HT-29 (cell line): Measurements from ENCODE around the gene BEND6. TPM values are rescaled to one million over a fixed set of nuclear protein-coding genes. Genes with fewer than 3 reads are reported as not detected.

Experiments used
- DNase-seq: peaks from one replicate; pipeline ENCODE4 v3.0.0-alpha.2; 2015; ENCODE audit warnings: low spot score
- total RNA-seq: library from RNA; depleted of rRNA; stranded (reverse); fragments of >200 nt; shearing (Covaris generic); gene quantifications from 2 replicates; pipeline ENCODE4 v1.2.3, GENCODE V29; 2014

Gene BEND6
- total RNA-seq, 1 experiment from 2014 or later = not detected

GRCh38 chr6:56940977-56941376, 13.9 kb upstream of the BEND6 start:
- no peak for DNase-seq

DNA sequence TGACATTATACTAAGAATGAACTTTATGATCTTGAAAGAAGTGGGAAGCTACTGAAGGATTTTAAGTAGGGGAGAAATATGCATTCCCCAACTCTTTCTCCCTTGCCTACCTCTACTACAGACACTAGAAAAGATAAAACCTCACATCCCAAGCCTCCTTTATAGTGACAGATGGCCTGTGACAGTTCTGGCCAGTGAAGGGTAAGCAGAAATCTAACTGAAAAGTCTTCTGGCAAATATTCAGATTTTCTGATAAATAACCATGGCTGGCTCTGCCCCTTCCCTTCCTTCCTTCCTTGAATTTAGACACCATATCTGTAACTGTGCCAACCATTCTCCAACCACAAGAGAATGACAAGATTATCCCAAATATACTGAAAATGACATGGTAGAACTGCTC, 10.2 kb upstream of the BEND6 start:
- DNase-seq = no peak

DNA sequence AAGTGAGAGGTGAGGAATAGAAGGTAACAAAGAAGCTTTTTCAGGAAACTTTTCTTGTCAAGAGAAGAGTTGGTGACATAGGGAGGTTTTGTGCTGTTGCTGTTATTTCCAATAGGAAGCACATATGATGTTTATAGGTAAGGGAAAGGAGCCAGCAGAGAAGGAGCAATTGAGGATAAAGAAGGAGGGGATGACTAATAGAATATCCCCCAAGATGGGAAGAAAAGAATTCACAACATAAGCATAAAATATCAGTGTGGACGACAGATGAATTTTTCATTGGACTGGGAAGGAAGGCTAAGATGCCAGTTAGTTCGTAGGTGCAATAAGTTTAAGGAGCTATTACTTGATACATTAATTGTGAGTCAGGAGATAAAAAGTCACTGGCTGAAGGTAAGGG, 8.5 kb upstream of the BEND6 start:
- no peak for DNase-seq

GRCh38 chr6:56947924-56948323, 7.0 kb upstream of the BEND6 start:
- no peak for DNase-seq

- DNase-seq = no peak
Observed at GRCh38 chr6:56949265-56949664, 5.6 kb upstream of the BEND6 start.

- no peak for DNase-seq
Observed at GRCh38 chr6:56949925-56950495, 4.9 kb upstream of the BEND6 start.

DNA sequence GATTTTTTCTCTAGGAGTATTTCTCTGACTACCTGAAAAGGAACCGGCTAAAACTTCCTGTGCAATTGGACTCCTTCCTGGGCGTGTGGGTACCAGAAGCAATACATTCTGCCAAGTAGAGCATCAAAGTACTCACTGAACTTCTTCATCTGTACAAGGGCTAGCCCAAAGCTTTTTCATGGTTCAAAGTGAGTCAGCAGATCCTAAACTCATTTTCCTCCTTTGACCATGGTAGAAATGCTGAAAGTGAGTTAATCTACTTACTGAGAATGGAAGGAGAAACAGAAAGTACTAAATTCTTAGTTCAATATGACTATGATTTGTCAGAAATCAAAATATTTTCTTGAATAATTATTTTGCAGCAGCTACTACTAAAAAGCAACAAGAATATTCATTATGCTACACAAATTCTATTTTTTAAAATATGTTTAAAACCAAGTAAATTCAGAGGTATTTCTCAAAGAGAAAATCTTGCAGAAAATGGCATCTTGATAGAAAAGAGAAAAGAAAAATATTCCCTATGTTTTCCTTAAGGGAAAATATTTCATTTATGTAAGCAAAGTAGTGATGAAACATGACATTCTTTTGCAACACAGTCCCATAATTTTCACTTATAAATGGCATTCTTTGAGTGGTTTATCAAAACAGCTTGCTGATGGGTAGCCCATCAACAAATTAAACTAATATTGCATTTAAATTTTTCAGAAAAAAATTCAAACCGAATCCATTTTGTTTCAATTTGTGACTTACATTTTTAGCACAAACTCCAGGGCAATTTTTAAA, 3.7 kb upstream of the BEND6 start:
- no peak for DNase-seq

- DNase-seq = no peak
Observed at GRCh38 chr6:56953597-56954402, 1.1 kb upstream of the BEND6 start.

DNA sequence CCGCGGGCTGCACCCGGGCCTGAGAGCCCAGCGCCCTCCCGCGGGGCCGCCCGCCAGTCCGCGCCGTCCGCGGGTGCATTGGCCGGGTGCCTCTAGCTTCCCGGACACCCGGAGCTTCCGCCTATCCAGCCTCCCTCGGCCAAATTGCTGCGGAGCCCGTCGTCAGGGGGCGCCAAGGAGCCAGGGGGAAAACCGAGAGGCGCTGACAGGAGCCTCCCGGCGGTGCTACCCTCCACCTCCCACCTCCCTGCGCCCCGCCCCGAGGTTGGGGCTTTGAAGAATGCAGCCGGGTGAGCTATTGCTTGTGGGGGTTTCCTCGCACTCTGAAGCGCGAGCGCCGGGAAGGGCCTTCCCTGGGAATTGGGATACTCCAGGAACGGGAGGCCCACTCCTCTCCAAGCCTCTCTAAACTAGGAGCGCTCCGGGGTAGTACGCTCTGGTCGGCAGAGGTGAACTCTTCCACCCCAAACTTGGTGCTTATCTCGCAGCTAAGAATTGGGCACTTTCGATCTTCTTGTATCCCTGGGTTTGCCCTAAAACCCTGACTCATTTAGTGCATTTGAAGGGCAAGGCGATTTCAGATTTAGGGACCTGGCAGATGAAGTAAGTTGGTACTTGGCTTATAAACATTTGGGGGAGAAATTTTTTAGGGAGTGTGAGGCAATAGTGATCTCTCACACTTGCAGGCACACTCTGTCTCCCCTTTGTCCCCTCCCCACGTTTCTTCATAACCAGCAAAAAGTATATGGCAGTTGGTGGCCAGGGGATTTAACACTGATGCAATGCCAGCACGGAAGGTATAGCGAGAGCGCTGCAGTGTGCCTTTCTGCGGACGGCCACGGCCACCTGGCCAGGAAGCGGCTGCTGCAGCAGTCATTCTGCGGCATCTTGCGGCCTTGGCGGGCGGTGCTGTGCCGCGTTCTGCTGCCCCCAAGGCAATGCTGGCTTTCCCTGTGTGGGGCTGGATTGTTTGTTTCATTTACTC, 556 bp downstream of the BEND6 start:
- DNase-seq = no peak

DNA sequence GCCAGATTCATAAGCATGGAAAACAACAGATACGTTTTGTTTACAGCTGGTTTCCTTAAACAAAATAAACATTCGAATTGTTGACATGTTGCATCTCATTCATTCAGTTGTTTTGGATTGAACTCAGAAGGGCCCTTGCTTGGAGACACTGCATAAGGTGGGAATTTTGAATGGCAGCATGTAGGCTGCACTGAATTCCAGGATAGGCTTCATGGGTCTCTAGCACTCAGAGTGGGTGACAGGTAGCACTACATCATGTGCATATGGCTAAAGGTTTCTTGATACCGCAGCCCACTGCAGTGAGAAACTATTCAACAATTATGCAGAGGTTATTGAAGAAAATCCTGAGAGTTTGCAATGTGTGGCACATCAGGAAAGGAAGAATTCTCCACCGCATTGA, 1.6 kb downstream of the BEND6 start:
- DNase-seq = no peak

- no peak for DNase-seq
Observed at GRCh38 chr6:56957856-56958255, 2.9 kb downstream of the BEND6 start.

- DNase-seq = no peak
Observed at GRCh38 chr6:56958481-56958880, 3.6 kb downstream of the BEND6 start.

- DNase-seq = no peak
Observed at GRCh38 chr6:56959094-56959493, 4.2 kb downstream of the BEND6 start.

- no peak for DNase-seq
Observed at GRCh38 chr6:56959938-56960337, 5.0 kb downstream of the BEND6 start.

- DNase-seq = no peak
Observed at GRCh38 chr6:56961151-56961550, 6.2 kb downstream of the BEND6 start.

DNA sequence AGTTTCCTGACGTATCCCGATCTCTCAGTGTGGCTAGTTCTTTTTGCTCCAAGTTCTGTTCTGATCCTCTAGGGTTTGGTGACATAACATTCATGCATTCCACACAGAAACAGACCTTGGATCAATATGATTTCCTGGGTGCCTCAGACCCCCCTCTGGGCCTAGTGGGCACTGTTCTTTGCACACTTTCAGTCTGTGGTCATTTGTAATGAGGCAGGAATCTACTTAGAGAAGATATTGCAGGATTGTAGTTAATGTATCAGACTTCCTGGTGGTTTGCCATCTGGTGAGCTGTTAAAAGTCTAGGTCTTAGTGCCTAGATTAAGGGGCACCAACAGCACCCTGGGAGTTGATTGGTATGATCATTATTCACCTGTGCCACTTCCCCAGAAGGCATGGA, 7.5 kb downstream of the BEND6 start:
- DNase-seq = no peak

GRCh38 chr6:56963043-56963442, 8.1 kb downstream of the BEND6 start:
- DNase-seq = no peak

GRCh38 chr6:56963793-56964192, 8.9 kb downstream of the BEND6 start:
- DNase-seq = no peak

GRCh38 chr6:56965126-56965525, 10.2 kb downstream of the BEND6 start:
- no peak for DNase-seq

- no peak for DNase-seq
Observed at GRCh38 chr6:56970849-56971248, 15.9 kb downstream of the BEND6 start.

DNA sequence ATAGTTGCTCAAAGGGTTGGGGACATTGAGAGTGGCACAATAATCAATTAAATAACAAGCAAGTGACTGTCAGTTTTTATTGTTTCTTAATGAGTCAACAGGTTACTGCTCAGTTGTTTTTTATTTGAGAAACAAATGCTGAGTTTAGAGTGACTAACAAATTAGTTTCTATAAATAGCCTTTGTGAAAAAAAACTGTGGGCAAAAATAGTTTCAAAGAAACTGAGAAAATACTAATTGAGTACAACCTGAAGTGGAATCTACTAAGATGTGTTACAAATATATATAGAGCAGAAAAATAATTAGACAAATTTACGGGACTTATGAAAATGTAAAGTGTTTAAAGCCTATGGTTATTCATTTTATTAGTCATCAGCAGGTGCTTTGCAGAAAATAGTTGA, 22.3 kb downstream of the BEND6 start:
- no peak for DNase-seq

DNA sequence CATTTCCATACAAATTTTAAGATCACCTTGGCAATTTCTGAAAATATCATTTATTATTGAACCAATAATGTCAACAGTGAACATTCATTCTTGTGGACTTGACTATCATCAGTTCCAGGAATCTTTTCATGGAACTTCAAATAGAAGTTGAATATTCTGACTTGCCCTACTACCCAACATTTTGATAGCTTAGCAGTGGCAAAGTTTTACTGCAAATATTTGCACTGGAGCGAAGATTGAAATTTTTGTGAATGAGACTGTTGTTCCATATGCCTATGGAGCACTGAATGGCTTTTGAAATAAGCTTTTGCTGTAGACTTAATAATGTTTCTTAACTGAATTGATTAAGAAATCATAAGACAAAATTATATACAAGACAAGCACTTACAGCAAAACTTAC, 23.6 kb downstream of the BEND6 start:
- DNase-seq = no peak
